Brain microvascular endothelial cell (primary cell): ENCODE measurements around the gene GFRA4.

ENCODE experiments used
- DNase-seq: peaks from one replicate; pipeline ENCODE4 v3.0.0-alpha.2; 2020
- H3K27ac ChIP-seq: fragments of 250-450 bp; sonication (Bioruptor Pico); 2 replicates; pipeline ENCODE4 v1.5.1; 2020; ENCODE audit warnings: mild to moderate bottlenecking, moderate library complexity
- H3K27me3 ChIP-seq: fragments of 250-450 bp; sonication (Bioruptor Pico); replicated peaks from 2 replicates; pipeline ENCODE4 v1.5.1; 2020; ENCODE audit warnings: mild to moderate bottlenecking
- H3K36me3 ChIP-seq: fragments of 250-450 bp; sonication (Bioruptor Pico); replicated peaks from 2 replicates; pipeline ENCODE4 v1.5.1; 2020; ENCODE audit warnings: mild to moderate bottlenecking
- H3K4me3 ChIP-seq: 2 replicates; pipeline ENCODE4 v1.5.1; 2011; ENCODE audit warnings: low read depth, mild to moderate bottlenecking, control low read depth, low read length, moderate library complexity
- in situ Hi-C: cut with HindIII; loops from 2 replicates; pipeline ENCODE4 v1.10.0; 2017; ENCODE audit warnings: low sequenced_read_pairs, low pct_ligation_motif_present
- TF ChIP-seq, protein P1 (sequence below): IDR thresholded peaks from 2 replicates; pipeline ENCODE4 v1.5.1; 2011; ENCODE audit warnings: low read depth, mild to moderate bottlenecking, moderate library complexity, low read length, control low read depth, inconsistent platforms; ENCODE audit errors: missing control alignments

Gene GFRA4

GRCh38 chr20:3702611-3703391 is 39.6 kb upstream of the GFRA4 start:
- H3K27me3 ChIP-seq: no peaks in the 10 kb centered on the region
- H3K4me3 ChIP-seq: no peak overlapping the region

GRCh38 chr20:3701061-3701998 is 38.1 kb upstream of the GFRA4 start:
- TF ChIP-seq, protein P1, sequence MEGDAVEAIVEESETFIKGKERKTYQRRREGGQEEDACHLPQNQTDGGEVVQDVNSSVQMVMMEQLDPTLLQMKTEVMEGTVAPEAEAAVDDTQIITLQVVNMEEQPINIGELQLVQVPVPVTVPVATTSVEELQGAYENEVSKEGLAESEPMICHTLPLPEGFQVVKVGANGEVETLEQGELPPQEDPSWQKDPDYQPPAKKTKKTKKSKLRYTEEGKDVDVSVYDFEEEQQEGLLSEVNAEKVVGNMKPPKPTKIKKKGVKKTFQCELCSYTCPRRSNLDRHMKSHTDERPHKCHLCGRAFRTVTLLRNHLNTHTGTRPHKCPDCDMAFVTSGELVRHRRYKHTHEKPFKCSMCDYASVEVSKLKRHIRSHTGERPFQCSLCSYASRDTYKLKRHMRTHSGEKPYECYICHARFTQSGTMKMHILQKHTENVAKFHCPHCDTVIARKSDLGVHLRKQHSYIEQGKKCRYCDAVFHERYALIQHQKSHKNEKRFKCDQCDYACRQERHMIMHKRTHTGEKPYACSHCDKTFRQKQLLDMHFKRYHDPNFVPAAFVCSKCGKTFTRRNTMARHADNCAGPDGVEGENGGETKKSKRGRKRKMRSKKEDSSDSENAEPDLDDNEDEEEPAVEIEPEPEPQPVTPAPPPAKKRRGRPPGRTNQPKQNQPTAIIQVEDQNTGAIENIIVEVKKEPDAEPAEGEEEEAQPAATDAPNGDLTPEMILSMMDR: no peak
- Histone ChIP-seq H3K27ac (no peak overlapping the region), H3K4me3 (no peak overlapping the region), H3K27me3 (no peaks in the 10 kb centered on the region), H3K36me3 (no peaks in the 10 kb centered on the region)
- DNase-seq: no peak
- in situ Hi-C loops: no loop called here

More at GRCh38 chr20:3702611-3703391, 39.6 kb upstream of the GFRA4 start:
- no peak overlapping the region for H3K27ac ChIP-seq
- no peak for DNase-seq
- in situ Hi-C loops: no loop called here
- TF ChIP-seq, protein P1: no peak
- H3K36me3 ChIP-seq: no peaks in the 10 kb centered on the region

DNA sequence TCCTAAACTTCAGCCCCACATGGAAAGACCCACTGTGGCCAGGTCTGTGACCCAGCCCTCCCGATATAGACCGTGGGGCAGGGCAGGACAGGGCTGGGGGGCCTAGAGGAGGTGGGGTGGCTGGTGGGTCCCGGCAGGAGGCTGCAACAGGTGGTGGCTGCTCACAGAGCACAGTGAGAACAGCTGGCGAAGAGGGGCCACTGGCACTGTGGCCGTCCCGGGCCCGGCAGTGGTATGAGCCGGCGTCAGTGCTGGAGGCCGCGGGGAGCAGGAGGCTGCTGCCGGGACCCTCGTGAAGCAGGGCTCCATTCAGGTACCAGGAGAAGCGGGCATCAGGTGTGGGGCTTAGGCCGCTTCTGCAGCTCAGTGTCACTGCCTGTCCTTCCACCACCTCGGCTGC is 35.8 kb upstream of the GFRA4 start:
- Histone ChIP-seq H3K27ac (no peak overlapping the region), H3K4me3 (no peak overlapping the region), H3K36me3 (no peaks in the 10 kb centered on the region), H3K27me3 (no peaks in the 10 kb centered on the region)
- DNase-seq: no peak
- in situ Hi-C loops: no loop called here
- TF ChIP-seq, protein P1: no peak

DNA sequence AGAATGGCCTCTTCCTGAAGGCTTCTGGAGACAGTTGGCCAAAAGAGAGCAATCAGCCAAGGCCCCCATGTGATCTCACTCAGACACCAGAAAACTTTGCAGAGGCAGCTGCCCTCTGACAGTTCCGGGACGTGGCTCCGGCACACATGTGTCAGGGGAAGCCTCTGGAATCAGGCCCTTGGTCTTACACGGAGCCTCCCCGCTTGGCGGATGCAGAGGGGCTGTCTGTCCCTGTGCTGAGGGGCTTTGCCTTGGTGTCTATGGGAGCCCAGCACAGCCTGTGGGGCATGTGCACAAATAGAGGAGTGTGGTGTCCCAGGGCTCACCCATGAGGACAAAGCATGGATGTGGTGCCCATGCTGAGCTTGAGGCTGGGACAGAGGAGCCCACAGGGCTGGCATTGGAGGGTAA is 35.4 kb upstream of the GFRA4 start:
- no peak for DNase-seq
- Histone ChIP-seq H3K27ac (no peak overlapping the region), H3K4me3 (no peak overlapping the region), H3K27me3 (no peaks in the 10 kb centered on the region), H3K36me3 (no peaks in the 10 kb centered on the region)
- TF ChIP-seq, protein P1: no peak
- in situ Hi-C loops: no loop called here

DNA sequence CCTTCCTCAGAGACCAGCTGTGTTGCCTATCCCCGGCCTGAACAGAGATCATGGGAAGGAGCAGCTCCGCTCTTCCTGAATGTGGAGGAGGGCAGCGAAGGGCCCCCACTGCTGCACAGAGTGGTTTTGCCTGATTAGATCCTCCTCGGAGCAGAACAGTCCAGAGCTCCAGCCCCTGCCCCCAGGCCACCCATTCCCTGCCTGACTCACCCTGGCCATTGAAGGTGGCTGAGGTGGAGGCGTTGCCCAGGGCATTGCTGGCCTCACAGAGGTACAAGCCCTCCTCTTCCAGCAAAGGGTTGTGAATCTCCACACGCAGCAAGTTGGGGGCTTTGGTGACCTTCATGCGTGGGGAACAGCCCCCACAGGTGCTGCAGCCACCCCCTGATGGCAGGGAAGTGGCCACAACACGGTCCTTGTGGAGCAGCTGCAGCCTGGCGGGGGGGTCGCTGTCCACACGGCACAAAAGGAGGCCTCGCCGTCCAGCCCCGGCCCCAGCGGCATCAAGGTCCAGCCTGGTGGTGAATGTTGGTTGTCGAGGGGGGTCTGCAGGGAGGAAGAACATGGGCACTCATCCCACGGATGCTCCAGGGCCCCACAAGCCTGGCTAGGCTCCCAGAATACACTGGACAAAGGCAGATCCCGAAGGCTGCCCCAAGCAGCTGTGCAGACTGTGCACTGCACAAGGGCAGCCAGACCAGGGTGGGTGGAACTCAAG is 34.5 kb upstream of the GFRA4 start:
- TF ChIP-seq, protein P1: no peak
- no peaks in the 10 kb centered on the region for H3K27me3 ChIP-seq
- in situ Hi-C loops: no loop called here
- no peak for DNase-seq
- H3K36me3 ChIP-seq: no peaks in the 10 kb centered on the region
- no peak overlapping the region for H3K4me3 ChIP-seq
- H3K27ac ChIP-seq: no peak overlapping the region
